ENCODE data around the gene RAB1A. TPM values are rescaled to one million over a fixed set of nuclear protein-coding genes. Genes with fewer than 3 reads are reported as not detected.
A peak's percentile ranks its signal among the peaks of the same experiment; 100 is the strongest.

The RAB1A gene
- total and polyA plus RNA-seq, 2 of the 13 experiments (the other 11 are each of a cell fraction or from before 2014, with no cell fraction given), result 206 to 226 TPM

DNA sequence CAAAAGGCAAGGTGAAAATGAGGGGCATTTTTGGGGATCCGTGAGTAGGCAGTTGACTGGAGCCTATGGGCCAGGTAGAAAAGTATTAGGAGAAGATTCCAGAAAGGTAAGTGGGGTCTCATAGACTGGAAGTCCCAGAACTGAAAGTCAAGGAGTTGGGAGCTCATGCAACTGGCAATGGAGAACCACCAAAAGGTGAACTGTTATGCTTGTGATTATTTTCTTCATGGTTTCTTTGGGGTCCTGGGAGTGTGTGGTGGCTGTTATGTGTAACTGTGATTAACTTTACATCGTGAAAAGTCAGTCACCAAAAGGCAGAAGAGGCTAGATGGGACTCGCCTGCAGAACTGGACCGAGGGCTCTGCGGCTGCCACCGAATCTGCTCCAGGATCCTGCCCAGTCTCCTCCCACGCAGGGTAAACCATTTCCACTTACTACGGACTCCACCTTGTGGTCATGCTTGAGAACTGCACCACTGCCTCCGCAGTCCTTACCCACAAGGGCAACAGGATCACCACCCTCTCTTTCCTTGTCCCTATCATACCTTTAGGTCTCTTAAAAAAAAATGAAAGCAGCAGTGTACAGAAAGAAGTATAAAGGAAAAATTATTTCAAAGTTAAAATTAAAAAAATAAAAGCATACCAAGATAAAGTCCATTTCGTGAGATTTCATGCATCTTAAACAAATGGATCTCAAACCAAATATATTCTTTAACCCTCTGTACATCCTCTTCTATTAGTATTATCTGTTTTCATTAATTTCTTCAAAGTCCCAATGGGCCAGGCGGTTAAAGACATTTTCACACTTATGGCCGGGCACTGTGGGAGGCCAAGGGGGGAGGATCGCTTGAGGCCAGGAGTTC lies 89.3 kb downstream of the RAB1A start (continued):
- TF ChIP-seq ZBED4 (CRISPR knock-in tag; IDR thresholded peaks at IDR 0.05; ENCODE audit: borderline replicate concordance) (0 out of 2 replicates have a peak, but pooled peaks have one; percentile 52), ZNF124 (CRISPR knock-in tag; IDR thresholded peaks at IDR 0.05) (0 out of 2 replicates have a peak, but pooled peaks have one; percentile 29), SPEN (CRISPR knock-in tag; IDR thresholded peaks at IDR 0.05; ENCODE audit: low read depth) (0 out of 2 replicates have a peak, but pooled peaks have one; percentile 39), ZNF142 (CRISPR knock-in tag; IDR thresholded peaks at IDR 0.05) (no peak), ZNF850 (CRISPR knock-in tag; conservative IDR thresholded peaks at IDR 0.05) (no peak), ZBTB14 (CRISPR knock-in tag; IDR thresholded peaks at IDR 0.05) (no peak), PBX3 (CRISPR knock-in tag; IDR thresholded peaks at IDR 0.05; ENCODE audit: borderline replicate concordance) (no peak), ZNF101 (CRISPR knock-in tag; IDR thresholded peaks at IDR 0.05; ENCODE audit: borderline replicate concordance, low read depth) (no peak), ZNF512B (CRISPR knock-in tag; IDR thresholded peaks at IDR 0.05; ENCODE audit: borderline replicate concordance) (no peak), KMT2A (CRISPR knock-in tag; IDR thresholded peaks at IDR 0.05) (peak; percentile 68; the same call in 1 of the 2 replicates), NAIF1 (CRISPR knock-in tag; IDR thresholded peaks at IDR 0.05; ENCODE audit: borderline replicate concordance) (no peak), SMARCC2 (IDR thresholded peaks at IDR 0.05) (no peak)
